Astrocyte of the spinal cord (primary cell): Measurements from ENCODE around the gene GOLGA6L7.
"Not testable (repeated sequence)": the region's sequence is repeated elsewhere in the genome, so short reads cannot be mapped to it uniquely, and the experiment has no call there.

Experiments
- DNase-seq: peaks from one replicate; pipeline ENCODE4 v3.0.0; 2011; ENCODE audit warnings: low read depth, low spot score
- H3K4me3 ChIP-seq: 2 replicates; pipeline ENCODE4 v1.5.1; 2011; ENCODE audit warnings: low read depth, mild to moderate bottlenecking, low read length, moderate library complexity
- in situ Hi-C: cut with HindIII; loops from 2 replicates; pipeline ENCODE4 v1.10.0; 2017; ENCODE audit warnings: low sequenced_read_pairs
- TF ChIP-seq, protein P1 (sequence below): IDR thresholded peaks from 2 replicates; pipeline ENCODE4 v1.5.1; 2012; ENCODE audit warnings: low read depth, mild to moderate bottlenecking, low read length, inconsistent platforms

GOLGA6L7 gene, protein sequence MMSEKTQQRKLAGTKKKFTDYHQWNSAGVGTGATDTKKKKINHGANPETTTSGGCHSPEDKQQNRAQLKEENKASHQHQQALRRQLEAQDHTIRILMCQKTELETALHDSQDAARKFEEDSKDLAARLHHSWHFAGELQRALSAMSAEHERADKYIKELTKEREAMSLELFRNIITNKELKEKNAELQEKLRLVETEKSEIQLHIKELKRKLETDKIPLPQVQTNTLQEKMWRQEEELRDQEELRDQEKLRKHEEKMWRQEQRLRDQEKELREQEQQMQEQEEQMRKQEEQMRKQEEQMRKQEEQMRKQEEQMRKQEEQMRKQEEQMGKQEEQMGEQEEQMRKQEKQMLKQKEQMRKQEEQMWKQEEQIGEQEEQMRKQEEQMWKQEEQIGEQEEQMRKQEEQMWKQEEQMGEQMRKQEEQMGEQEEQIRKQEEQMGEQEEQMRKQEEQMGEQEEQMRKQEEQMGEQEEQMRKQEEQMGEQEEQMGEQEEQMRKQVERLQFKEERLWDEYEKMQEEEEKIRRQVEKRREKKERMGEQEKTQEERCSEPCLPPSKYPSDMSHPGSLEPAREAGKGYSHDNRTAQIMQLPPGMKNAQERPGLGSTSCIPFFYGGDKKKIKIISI

DNA sequence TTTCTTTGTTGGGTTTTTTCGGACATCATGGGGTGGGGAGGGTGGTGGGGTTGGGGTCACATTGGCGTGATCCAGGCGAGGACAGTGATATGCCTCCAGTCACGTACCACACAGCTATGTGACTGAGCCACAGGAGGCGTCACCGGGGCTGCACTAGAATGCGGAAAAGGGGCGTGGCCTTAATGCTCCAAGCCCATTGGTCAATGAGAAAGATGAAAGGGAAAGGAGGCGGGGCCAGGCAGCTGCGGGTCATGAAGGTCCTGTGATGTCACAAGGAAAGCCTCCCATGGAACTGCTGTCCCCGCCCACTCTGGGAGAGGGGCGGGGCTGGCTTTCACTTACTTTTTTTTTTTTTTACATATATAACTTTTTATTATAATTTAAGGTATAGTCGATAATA is at the start of gene GOLGA6L7:
Gene GOLGA6L7 (minus strand): TSS at position 124 of the 400 bp plus-strand sequence. CDS start 95 bp downstream, at position 29.
- in situ Hi-C loops, H3K4me3 ChIP-seq, DNase-seq: not testable (repeated sequence)

DNA sequence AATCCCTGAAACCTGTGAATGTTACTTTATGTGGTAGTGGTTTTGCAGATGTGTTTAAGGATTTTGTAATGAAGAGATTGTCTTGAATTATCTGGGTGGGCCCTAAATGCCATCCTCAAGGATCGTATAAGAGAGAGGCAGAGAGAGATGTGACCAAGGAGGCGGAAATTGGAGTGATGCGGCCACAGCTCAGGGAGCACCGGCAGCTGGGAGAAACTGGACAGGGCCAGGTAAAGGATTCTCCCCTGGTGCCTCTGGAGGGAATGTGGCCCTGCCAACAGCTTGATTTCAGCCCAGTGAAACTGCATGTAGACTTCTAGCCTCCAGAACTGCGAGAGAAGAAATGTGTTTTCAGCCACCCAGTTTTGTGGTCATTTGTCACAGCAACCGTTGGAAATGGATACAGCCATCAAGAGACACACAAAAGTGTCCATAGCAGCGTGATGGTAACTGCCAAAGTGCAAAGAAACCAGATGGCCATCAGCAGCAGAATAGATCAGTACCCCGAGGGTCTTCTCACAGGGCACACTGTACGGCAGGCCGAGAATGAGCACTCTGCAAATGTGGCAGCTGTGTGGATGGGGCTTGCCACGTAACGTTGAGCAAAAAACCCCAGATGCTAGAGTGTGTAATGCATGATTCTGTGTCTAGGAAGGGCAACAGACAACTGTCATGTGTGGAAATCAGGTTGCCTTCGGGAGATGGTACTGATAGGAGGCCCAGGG is 49.6 kb upstream of the GOLGA6L7 start:
- in situ Hi-C loops, result no loop called here
- no peak for DNase-seq
- TF ChIP-seq, protein P1, sequence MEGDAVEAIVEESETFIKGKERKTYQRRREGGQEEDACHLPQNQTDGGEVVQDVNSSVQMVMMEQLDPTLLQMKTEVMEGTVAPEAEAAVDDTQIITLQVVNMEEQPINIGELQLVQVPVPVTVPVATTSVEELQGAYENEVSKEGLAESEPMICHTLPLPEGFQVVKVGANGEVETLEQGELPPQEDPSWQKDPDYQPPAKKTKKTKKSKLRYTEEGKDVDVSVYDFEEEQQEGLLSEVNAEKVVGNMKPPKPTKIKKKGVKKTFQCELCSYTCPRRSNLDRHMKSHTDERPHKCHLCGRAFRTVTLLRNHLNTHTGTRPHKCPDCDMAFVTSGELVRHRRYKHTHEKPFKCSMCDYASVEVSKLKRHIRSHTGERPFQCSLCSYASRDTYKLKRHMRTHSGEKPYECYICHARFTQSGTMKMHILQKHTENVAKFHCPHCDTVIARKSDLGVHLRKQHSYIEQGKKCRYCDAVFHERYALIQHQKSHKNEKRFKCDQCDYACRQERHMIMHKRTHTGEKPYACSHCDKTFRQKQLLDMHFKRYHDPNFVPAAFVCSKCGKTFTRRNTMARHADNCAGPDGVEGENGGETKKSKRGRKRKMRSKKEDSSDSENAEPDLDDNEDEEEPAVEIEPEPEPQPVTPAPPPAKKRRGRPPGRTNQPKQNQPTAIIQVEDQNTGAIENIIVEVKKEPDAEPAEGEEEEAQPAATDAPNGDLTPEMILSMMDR, result no peak
- H3K4me3 ChIP-seq, result no peak overlapping the region

- H3K4me3 ChIP-seq, result no peak overlapping the region
- TF ChIP-seq, protein P1, result no peak
- DNase-seq, result peak; percentile 87
- in situ Hi-C loops, result no loop called here
These were observed 48.5 kb upstream of the GOLGA6L7 start for GRCh38 chr15:28896951-28897350.

DNA sequence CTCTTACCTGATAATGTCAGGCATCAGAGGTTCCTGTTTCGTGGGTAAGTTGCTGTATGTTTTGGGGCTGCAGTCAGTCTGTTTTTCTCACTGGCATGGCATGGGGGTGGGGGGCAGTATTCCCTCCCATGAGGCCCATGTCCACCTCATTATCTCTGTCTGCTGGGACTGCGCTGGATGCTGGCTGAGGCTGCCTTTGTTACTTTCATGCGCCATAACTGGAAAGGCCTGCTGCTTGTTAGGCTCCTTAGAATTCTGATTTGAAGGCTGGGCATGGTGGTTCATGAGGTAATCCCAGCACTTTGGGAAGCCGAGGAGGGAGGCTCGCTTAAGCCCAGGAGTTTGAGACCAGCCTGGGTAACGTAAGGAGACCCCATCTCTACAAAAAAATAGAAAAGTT is 47.1 kb upstream of the GOLGA6L7 start:
- TF ChIP-seq, protein P1, result no peak
- DNase-seq, result no peak
- H3K4me3 ChIP-seq, result no peak overlapping the region
- in situ Hi-C loops, result no loop called here

DNA sequence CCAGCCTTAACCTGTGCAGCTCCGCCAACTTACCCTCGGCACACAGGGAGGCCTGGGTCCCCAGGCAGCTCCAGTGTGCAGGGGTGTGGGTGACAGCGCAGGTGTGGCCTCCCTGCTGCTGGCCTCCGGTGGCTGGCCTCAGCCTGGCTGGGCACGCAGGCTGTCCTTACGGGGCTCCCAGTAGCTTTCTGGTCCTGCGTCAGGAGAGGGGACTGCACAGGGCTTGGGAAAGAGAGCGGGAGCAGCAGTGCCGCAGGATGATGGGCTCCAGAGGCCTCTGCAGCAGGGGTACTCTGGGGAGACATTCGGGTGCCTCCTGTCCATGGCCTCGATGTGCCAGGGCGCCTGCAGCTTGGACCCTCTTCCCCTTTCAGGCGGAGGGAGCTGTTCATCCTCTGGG is 46.7 kb upstream of the GOLGA6L7 start:
- in situ Hi-C loops, result no loop called here
- no peak overlapping the region for H3K4me3 ChIP-seq
- DNase-seq, result no peak
- TF ChIP-seq, protein P1, result no peak

DNA sequence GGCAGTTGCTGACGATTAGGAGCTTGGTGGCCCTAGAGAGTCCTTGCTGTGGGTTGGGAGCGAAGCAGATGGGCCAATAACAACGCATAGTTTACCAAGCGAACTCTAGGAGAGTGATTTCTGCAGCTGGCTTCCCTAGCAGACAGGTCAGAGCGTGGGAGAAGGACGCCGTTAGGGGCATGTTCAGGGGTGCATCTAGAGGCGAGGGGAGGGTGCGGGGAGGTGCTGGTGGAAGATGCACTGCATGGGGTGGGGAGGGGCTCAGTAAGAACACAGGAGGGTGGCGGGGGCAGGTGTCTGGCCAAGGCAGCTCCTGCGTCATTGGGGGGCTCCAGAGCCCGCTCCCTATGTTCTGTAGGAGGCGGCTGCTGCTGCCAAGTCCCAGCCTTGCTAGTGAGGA is 46.2 kb upstream of the GOLGA6L7 start:
- no peak for DNase-seq
- H3K4me3 ChIP-seq, result no peak overlapping the region
- TF ChIP-seq, protein P1, result no peak
- in situ Hi-C loops, result no loop called here
